Esophagus squamous epithelium (tissue), 4 donors: ENCODE results near the gene ISCU.

Experiments
- POLR2A ChIP-seq, 4 donors: fragments of 450-650 bp; IDR thresholded peaks; one replicate each; pipeline ENCODE4 v1.6.1; 2017; ENCODE audit warnings: antibody characterized with exemption in 4 of 4, mild to moderate bottlenecking in 4 of 4, moderate library complexity in 3 of 4
- TF ChIP-seq, protein P1 (sequence below), 6 experiments: fragments of 450-650 bp in 4 of 6; fragments of 200-600 bp in 2 of 6; sonication (generic) in 2 of 6; IDR thresholded peaks; one replicate each; pipeline ENCODE4 v1.5.1; 2016 to 2019; ENCODE audit warnings: antibody characterized with exemption in 6 of 6, mild to moderate bottlenecking in 4 of 6, moderate library complexity in 4 of 6

DNA sequence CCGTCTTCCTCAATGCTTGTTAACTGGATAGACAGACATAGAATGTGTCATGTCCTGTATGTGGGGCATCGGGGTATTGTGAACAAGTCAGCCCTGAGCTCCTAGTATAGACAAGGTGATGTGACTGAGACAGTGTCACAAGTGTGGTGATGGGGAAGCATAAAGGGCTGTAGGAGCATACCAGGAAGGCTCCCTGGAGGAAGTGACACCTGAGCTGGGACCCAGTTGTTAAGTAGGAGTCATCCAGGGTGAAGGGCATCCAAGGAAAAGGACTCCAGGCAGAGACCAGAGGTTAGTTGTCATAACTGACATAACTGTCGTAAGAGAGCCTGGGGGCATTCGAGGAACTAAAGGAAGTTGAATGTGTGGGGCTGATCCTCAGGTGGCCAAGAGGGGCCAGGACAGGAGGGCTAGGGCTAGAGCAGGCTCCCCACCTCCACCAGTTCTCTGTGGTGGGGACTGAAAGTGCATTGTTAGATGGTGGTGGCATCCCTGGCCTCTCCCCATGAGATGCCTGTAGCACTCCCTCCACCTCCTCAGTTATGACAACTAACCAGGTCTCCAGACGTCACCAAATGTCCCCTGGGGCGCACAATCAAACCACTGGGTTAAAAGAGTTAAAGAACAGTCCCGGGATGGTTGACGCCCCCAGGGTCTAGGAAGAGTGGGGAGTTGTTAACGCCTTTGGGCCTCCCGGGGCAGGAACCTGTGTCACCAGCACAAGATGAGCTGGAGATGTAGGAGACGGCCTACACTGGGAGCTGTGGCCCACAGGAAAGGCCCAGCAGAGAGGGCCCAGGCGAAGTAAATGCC is 44.9 kb upstream of the ISCU start:
- TF ChIP-seq, protein P1, sequence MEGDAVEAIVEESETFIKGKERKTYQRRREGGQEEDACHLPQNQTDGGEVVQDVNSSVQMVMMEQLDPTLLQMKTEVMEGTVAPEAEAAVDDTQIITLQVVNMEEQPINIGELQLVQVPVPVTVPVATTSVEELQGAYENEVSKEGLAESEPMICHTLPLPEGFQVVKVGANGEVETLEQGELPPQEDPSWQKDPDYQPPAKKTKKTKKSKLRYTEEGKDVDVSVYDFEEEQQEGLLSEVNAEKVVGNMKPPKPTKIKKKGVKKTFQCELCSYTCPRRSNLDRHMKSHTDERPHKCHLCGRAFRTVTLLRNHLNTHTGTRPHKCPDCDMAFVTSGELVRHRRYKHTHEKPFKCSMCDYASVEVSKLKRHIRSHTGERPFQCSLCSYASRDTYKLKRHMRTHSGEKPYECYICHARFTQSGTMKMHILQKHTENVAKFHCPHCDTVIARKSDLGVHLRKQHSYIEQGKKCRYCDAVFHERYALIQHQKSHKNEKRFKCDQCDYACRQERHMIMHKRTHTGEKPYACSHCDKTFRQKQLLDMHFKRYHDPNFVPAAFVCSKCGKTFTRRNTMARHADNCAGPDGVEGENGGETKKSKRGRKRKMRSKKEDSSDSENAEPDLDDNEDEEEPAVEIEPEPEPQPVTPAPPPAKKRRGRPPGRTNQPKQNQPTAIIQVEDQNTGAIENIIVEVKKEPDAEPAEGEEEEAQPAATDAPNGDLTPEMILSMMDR (IDR thresholded peaks at IDR 0.05), result no peak
- no peak for TF ChIP-seq POLR2A (IDR thresholded peaks at IDR 0.05)
